ENCODE results near the gene MORN1.

MORN1 gene

GRCh38 chr1:2287649-2288048 is 103.7 kb downstream of the MORN1 start:
- DNase-seq = no peak

DNA sequence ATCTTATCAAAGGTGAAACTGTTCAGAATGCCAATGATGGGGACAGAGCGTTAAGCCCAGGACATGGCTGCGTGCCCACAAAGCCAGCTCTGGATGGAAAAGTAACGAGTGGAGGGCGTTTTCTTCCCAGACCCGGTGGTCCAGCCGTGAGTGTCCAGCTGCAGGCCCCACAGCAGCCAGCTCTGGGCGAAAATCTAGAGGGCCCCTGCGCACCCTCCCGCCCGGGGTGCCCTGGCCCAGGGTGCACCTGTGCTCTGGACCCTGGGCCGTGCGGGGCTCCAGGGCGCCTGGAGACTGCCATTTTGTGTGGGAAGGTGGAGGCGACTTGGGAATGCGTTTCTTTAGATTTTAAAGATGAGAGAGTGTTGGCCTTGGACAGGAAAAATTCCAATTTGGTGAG is 104.4 kb downstream of the MORN1 start:
- no peak for DNase-seq

DNA sequence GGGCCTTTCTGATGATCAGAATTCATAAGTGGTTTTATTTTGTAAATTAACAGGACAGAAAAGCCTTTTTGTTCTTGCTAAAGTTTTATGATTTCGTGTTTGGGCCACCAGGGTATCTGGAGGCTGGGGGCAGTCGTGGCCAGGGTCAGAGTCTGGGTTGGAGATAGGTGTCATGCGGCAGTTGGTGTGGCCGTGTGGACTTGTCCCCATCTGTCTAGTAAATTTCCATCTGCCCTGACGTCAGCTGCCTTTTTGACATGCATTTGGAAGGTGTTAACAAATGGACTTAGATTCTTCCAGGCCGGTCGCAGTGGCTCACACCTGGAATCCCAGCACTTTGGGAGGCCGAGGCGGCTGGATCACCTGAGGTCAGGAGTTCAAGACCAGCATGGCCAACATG is 106.4 kb downstream of the MORN1 start:
- no peak for DNase-seq

- no peak for DNase-seq
Measured at GRCh38 chr1:2283991-2284895, 107.1 kb downstream of the MORN1 start.

DNA sequence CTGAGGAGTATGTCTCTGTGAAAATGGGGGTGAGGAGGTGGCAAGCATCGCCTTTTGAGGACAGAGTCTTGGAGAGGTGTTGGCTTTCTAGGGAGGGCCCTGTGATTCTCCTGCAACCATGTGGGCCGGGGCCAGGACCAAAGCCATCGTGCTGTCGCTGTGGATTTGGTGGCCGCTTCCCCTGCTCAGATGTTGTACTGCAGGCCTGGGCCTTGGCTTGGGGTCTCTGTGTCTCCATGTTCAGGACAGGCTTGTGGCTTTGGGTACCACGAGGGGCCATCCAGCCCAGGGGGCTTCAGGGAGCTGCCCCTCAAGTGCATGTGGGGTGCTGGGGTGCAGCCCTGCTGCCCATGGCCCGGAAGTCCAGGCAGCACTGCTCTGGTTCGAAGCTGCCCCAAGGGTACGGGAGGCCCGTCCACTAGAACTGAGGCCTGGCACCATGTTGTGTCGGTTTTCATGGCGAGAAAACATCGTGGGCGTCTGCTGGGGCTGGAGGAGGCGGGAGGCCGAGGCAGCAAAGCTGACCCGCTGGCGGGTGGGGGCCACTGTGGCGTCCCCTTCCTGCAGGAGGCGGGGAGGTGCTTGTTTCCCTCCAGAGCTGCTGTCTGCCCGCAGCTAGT is 107.9 kb downstream of the MORN1 start:
- no peak for DNase-seq

GRCh38 chr1:2282556-2283270 is 108.6 kb downstream of the MORN1 start:
- no peak for DNase-seq

DNA sequence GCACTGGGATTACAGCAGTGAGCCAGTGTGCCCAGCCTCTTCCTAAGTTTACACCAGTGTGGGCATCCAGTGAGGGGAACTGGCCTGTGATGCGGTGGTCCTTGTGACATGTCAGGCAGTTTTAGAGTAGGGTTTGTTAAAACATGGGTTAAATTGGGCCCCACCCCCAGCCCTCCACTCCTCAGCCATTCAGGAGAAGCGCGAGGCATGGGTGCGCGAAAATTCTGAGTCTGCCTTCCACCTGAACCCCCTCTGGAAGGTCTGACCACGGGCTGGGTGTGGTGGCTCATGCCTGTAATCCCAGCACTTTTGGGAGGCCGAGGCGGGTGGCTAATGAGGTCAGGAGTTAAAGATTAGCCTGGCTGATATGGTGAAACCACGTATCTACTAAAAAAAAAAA is 111.5 kb downstream of the MORN1 start:
- DNase-seq = no peak

DNA sequence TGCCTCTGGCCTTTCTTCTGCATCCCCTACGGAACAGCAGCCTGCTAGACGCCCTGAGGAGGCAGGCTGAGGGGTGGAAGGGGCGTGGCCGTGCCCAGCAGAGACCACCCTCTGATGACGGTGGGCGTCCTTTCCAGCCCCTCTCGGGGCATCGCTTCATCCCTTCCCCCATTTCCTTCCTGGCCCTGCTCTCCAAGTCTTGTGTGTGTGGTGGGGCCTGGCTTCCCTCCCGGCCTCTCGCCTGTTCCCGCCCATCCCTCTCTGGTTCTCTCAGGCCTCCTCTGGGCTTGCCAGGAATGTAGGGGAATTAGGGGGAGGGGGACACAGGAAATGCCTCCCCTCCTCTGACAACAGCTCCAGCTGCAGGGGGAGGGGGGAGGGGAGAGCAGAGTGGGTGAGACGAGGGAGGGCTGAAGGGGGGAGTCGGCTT is 112.1 kb downstream of the MORN1 start:
- DNase-seq = no peak

- no peak for DNase-seq
Measured at GRCh38 chr1:2278591-2279209, 112.7 kb downstream of the MORN1 start.

DNA sequence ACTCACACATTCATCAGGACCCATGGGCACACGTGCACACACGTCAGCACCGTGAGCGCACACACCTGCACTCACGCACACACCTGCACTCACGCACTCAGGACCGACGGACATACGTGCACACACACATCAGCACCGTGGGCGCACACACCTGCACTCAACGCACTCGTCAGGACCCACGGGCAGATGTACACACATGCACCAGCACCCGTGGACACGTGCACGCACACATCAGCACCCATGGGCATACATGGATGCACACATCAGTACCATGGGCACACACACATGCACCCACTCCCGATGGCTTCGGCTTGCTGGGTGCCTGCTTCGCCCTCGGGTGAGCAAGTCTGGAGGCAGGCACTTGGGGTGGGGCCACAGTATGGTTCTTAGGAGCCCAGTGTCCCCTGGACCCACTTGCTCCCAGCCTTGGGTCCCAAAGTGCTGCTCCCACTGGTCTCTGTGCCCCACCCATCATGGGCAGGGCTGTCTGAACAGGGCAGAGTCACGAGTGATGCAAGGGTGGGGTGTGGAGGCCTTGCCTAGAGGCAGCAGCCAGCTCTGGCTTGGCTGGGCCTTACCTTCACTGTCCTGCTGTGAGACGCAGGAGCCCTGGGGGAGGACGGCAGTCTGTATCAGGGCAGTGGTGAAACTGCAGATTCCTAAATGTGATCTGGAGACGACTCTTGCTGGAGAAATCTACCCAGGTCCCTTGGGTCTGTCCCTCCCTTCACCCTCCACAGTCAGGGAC is 113.4 kb downstream of the MORN1 start:
- no peak for DNase-seq

DNA sequence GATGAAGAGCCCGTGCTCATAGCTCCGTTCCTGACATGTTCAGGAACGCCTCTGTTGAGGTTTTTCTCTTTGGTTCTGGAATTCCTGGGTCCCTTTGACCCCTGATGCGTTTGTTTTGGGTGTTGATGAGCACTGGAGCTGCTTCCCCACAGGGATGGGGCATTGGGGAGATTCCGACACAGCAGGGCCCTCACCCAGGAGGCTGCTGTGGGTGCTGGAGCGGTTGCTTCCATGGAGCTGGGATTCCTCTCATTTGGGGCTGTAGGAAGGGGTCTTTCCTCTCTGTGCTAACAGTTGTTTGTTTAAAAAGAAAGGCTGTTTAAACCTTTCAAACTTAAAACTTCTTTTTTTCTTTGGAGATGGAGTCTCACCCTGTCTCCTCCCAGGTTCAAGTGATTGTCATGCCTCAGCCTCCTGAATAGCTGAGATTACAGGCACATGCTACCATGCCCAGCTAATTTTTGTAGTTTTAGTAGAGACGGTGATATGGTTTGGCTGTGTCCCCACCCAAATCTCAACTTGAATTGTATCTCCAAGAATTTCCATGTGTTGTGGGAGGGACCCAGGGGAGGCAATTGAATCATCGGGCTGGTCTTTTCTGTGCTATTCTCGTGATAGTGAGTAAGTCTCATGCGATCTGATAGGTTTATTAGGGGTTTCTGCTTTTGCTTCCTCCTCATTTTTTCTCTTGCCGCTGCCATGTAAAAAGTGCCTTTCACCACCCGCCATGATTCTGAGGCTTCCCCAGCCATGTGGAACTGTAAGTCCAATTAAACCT is 114.4 kb downstream of the MORN1 start:
- no peak for DNase-seq

DNA sequence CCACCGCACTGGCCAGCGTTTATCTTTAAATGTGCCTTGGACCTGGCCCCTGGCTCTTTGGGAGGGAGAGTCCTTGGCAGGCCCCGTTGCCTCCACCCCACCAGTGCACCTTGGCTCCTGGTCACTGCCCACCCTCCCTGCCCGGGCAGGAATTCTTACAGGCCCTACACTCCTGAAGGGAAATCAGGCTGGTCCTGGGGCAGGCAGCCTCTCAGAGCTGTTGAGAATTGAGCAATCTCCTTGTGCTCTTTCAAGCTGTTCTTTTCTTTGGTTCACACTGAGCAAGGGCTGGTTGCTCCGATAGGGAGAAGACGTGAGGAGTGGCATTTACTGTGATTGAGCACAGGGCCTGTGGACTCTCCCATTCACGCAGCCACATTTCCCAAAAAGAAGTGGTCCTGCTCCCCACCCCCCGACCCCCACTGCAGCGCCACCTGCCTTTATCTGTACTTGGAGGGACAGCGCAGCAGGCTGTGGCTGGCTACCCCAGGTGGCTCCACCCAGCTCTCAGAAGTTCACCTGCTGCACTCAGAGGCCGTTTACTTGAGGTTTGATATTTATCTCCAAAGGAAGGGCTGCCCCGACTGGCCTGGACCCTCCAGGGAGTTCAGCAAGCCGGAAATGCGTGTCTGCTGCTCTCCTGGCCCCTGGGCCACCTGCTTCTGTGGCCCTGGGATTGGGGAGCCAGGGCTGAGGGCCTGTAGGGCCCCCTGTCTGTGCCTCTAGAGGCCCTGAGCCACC is 115.4 kb downstream of the MORN1 start:
- DNase-seq = no peak

- no peak for DNase-seq
Measured at GRCh38 chr1:2274929-2275475, 116.4 kb downstream of the MORN1 start.

GRCh38 chr1:2274231-2274928 is 117.0 kb downstream of the MORN1 start:
- DNase-seq = no peak

DNA sequence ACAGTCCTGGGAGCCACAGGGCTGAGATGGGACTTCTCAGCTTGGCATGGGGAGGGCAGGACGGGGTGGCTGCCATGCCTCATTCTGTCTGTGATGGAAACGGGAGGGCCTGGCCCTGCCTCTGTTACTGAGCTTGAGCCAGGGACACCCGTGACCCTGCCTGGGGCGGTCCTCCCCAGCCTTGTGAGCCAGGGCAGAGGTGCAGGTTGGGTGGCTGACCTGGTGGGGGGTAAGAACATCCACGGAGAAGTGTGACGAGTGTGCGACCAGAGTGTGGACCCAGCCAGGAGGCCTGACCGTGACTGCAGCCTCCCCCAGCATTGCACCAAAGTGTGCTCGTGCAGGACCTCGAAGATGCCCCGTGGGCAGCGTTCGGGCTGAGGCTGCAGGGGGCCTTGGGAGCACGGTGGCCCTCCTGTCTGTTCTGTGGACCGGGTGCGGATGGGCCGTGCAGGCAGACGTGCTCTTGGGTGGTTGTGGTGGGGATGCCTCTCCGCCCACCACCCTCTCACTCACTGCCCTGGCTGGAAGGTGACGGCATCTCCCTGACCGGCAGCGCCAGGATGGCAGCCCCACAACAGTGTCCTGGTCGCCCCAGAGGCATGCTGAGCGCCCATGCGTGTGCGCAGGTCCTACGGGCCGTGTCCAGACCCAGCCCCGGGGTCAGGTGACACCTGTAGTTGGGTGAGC is 117.8 kb downstream of the MORN1 start:
- DNase-seq = no peak

DNA sequence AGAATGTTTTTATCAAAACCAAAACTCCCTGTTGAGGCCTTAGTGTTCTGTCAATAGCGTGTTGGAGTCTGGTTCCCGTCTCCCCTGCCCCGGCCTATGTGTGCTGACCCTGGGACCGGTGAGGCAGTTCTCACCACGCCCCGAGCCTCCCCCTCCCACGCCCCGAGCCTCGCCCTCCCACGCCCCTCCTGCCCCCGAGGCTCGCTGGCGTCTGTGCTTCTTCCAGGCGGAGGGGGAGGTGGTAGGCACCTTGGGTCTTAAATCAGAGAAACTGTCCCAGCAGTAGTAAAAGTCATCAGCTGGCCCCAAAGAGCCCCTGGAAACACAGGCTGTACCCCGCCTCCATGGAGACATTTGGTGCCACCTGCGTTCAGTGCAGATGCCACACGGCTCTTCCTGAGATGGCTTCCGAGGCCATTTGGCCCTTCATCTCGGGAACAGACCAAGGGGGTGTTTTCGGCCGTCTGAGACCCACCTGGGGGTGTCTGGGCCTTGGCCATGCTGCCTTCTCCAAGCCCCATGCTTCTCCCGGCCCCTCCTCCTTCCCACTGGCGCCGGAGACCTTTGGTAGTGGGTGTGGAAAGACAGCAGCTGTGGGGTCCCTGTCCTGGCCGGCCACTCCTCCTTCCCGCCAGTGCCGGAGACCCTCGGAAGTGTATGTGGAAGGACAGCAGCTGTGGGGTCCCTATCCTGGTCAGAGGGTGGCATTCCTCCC is 118.5 kb downstream of the MORN1 start:
- DNase-seq = no peak

GRCh38 chr1:2271841-2272655 is 119.3 kb downstream of the MORN1 start:
- no peak for DNase-seq

Measured in activated CD8-positive, alpha-beta memory T cell treated with anti-CD3 and anti-CD28 coated beads, Interleukin-2, amount 50 U/mL, for 48 hours (primary cell).